Adrenal gland (tissue), 12 donors: ENCODE data around the gene KCNIP1. TPM values are rescaled to one million over a fixed set of nuclear protein-coding genes. Genes with fewer than 3 reads are reported as not detected.
"Not testable (repeated sequence)": the region's sequence is repeated elsewhere in the genome, so short reads cannot be mapped to it uniquely, and the experiment has no call there.

Experiments used
- DNase-seq, 7 donors: peaks; one replicate each; pipeline ENCODE4 v3.0.0-alpha.2; 2019 to 2020
- H3K27ac ChIP-seq, 5 donors: fragments of 200-600 bp; sonication (generic) in 4 of 5; 1 replicate in 3 of 5; 2 replicates in 2 of 5; pipeline versions ENCODE4 v1.5.1 to v1.8.0; 2016 to 2020; ENCODE audit warnings: mild to moderate bottlenecking in 1 of 5
- H3K27me3 ChIP-seq: fragments of 200-600 bp; 2 replicates; pipeline ENCODE4 v1.8.0; 2021
- H3K36me3 ChIP-seq, 2 donors: fragments of 200-600 bp; replicated peaks in 1 of 2; 1 replicate in 1 of 2; 2 replicates in 1 of 2; pipeline versions ENCODE4 v1.5.1 to v1.8.0; 2018 to 2022
- H3K4me1 ChIP-seq, 2 donors: fragments of 200-600 bp; replicated peaks in 1 of 2; 1 replicate in 1 of 2; 2 replicates in 1 of 2; pipeline versions ENCODE4 v1.5.1 to v1.8.0; 2018 to 2021
- H3K4me3 ChIP-seq, 4 donors: fragments of 200-600 bp; sonication (generic) in 3 of 4; one replicate each; pipeline ENCODE4 v1.5.1; 2016 to 2018
- H3K9me3 ChIP-seq, 3 donors: fragments of 200-600 bp; sonication (generic) in 1 of 3; replicated peaks in 1 of 3; 1 replicate in 2 of 3; 2 replicates in 1 of 3; pipeline versions ENCODE4 v1.5.1 to v1.8.0; 2016 to 2021
- CTCF ChIP-seq, 6 experiments: fragments of 450-650 bp in 4 of 6; fragments of 200-600 bp in 2 of 6; sonication (generic) in 1 of 6; IDR thresholded peaks; 1 replicate in 5 of 6; 2 replicates in 1 of 6; pipeline versions ENCODE4 v1.5.1 to v1.8.0; 2016 to 2021; ENCODE audit warnings: antibody characterized with exemption in 6 of 6, mild to moderate bottlenecking in 2 of 6, moderate library complexity in 1 of 6
- POLR2A ChIP-seq, 2 donors: fragments of 450-650 bp; IDR thresholded peaks; one replicate each; pipeline ENCODE4 v1.6.1; 2017; ENCODE audit warnings: antibody characterized with exemption in 2 of 2, mild to moderate bottlenecking in 2 of 2, moderate library complexity in 1 of 2
- WGBS, 4 donors: extraction: QIAGEN DNeasy Blood & Tissue Kit in 2 of 4; methylation state at CpG; one replicate each; pipeline versions ENCODE4 v1.1.5 to v1.1.7; 2013 to 2017; 5-methylcytosine and 5-hydroxymethylcytosine counted together
- intact Hi-C, 2 donors: fragments of 100-400 bp; cut with DNase I; formaldehyde crosslinking; loops; one replicate each; pipeline versions ENCODE4 v1.14.1 to v1.15.0; 2022 to 2023
- polyA plus RNA-seq, 3 donors: library from polyadenylated mRNA; stranded (reverse); fragments of 200-250 nt in 2 of 3; fragments of 350-450 nt in 1 of 3; fragmentation: Illumina TruSeq in 1 of 3; extraction: RNeasy Lipid Tissue Mini Kit (QIAGEN cat#74804) in 1 of 3; gene quantifications; one replicate each; pipeline ENCODE4 v1.2.3, GENCODE V29; 2013 to 2014
- total RNA-seq, 9 donors: library from RNA; depleted of rRNA in 4 of 9; stranded (reverse); fragments of >200 nt in 4 of 9; fragments of 120-200 nt in 1 of 9; fragmentation: NEBNext Ultra II Directional in 1 of 9; extraction: Animal tissue kit (Norgen Biotek cat#: 25700) in 1 of 9; gene quantifications; one replicate each; pipeline versions ENCODE4 v1.1.0 to v1.2.4, GENCODE V29; 2013 to 2023
- donor health status: healthy with polysubstance abuse.
- donor health status: Bipolar disorder and iron deficiency.
- donor health status: DM: yes; HTN: yes; CAD: no.
- donor health status: DM: no; HTN: no; CAD: no.
- donor health status: DM: no; HTN: no; CAD: no.
- donor health status: DM: yes; HTN: yes; CAD: no.

The KCNIP1 gene
- total and polyA plus RNA-seq, 12 donors = 0.14 to 12.6 (median 1.7) TPM; not detected in 1

GRCh38 chr5:170545811-170546210, 42.0 kb downstream of the KCNIP1 start:
- 20 to 46% (median 32%) methylated on average over 1 of the region's 1 CpG for WGBS, 4 donors
- Histone ChIP-seq H3K27me3 (no peaks in the 10 kb centered on the region), H3K27ac (no peak overlapping the region), H3K4me1 (no peaks in the 10 kb centered on the region), H3K9me3 (peaks cover 0 to 9% (median 0%) of the 10 kb centered on the region in 3 donors), H3K4me3 (no peak overlapping the region), H3K36me3 (no peaks in the 10 kb centered on the region)
- DNase-seq = no peak
- intact Hi-C loops = no loop called here
- no peak for TF ChIP-seq CTCF (IDR thresholded peaks at IDR 0.05)
- no peak for TF ChIP-seq POLR2A (IDR thresholded peaks at IDR 0.05)

- H3K4me1 ChIP-seq = no peaks in the 10 kb centered on the region
- no peak for DNase-seq
- H3K36me3 ChIP-seq = no peaks in the 10 kb centered on the region
- 66 to 74% (median 70%) methylated on average over 4 of the region's 4 CpGs for WGBS, 4 donors
- H3K4me3 ChIP-seq = no peak overlapping the region
- H3K27ac ChIP-seq = no peak overlapping the region
- no peak for TF ChIP-seq POLR2A (IDR thresholded peaks at IDR 0.05)
- TF ChIP-seq CTCF (IDR thresholded peaks at IDR 0.05) = no peak
- H3K27me3 ChIP-seq = no peaks in the 10 kb centered on the region
- H3K9me3 ChIP-seq = peaks cover 0 to 9% (median 0%) of the 10 kb centered on the region in 3 donors
- intact Hi-C loops = no loop called here
These were observed 42.5 kb downstream of the KCNIP1 start for GRCh38 chr5:170546282-170546681.

GRCh38 chr5:170550382-170550781, 46.6 kb downstream of the KCNIP1 start:
- H3K36me3 ChIP-seq, H3K4me3 ChIP-seq, DNase-seq, H3K27me3 ChIP-seq, intact Hi-C loops, H3K27ac ChIP-seq, H3K9me3 ChIP-seq: not testable (repeated sequence)
- 75 to 90% (median 83%) methylated on average over 1 of the region's 1 CpG for WGBS, 4 donors
- peaks cover 0 to 11% of the 10 kb centered on the region in 2 donors for H3K4me1 ChIP-seq

DNA sequence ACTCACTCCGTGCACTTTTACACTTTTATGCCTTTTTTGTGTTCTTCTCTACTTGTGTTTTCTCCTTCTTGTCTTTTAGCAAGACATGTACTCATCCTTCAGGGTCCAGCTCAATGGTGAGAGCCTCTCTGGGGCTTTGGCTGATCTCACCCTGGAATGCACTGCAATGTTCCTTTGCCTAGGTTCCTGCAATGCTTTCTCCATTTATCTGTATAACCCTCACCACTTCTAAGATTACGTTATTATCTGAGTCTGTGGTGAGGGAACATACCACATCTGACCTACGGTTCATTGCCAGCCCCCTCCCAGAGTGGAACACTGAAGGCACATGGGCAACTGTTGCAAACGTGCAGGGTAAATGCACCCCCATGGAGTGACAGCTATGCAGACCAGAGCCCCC, 47.3 kb downstream of the KCNIP1 start:
- no peak overlapping the region for H3K27ac ChIP-seq
- intact Hi-C loops = no loop called here
- H3K36me3 ChIP-seq = no peaks in the 10 kb centered on the region
- WGBS, 4 donors = 70 to 77% (median 74%) methylated on average over 4 of the region's 4 CpGs
- H3K4me1 ChIP-seq = peaks cover 0 to 11% of the 10 kb centered on the region in 2 donors
- TF ChIP-seq POLR2A (IDR thresholded peaks at IDR 0.05) = no peak
- no peak for TF ChIP-seq CTCF (IDR thresholded peaks at IDR 0.05)
- DNase-seq = peak in 1 of 7 donors; percentile 43
- H3K27me3 ChIP-seq = no peaks in the 10 kb centered on the region
- no peaks in the 10 kb centered on the region for H3K9me3 ChIP-seq
- no peak overlapping the region for H3K4me3 ChIP-seq

GRCh38 chr5:170551622-170552021, 47.8 kb downstream of the KCNIP1 start:
- Histone ChIP-seq H3K4me1 (peaks cover 0 to 11% of the 10 kb centered on the region in 2 donors), H3K9me3 (no peaks in the 10 kb centered on the region), H3K27me3 (no peaks in the 10 kb centered on the region), H3K36me3 (no peaks in the 10 kb centered on the region), H3K4me3 (no peak overlapping the region), H3K27ac (no peak overlapping the region)
- 85 to 92% (median 89%) methylated on average over 7 of the region's 7 CpGs for WGBS, 4 donors
- TF ChIP-seq POLR2A (IDR thresholded peaks at IDR 0.05) (no peak), CTCF (IDR thresholded peaks at IDR 0.05) (no peak)
- intact Hi-C loops = no loop called here
- no peak for DNase-seq
